KMS-11 (cell line): ENCODE results near the gene HAPSTR1.
"Not testable (repeated sequence)": the region's sequence is repeated elsewhere in the genome, so short reads cannot be mapped to it uniquely, and the experiment has no call there.

Experiments used
- H2AFZ ChIP-seq: fragments of 200-600 bp; sonication (generic); 2 replicates; pipeline ENCODE4 v1.6.1; 2016; ENCODE audit warnings: antibody characterized with exemption, mixed run types, low read depth
- H3K27ac ChIP-seq: fragments of 200-600 bp; sonication (generic); 2 replicates; pipeline ENCODE4 v1.6.1; 2016; ENCODE audit warnings: mild to moderate bottlenecking, mixed run types
- H3K27me3 ChIP-seq: fragments of 200-600 bp; sonication (generic); 2 replicates; pipeline ENCODE4 v1.6.1; 2017; ENCODE audit warnings: mild to moderate bottlenecking, low read depth, mixed run types, moderate library complexity; ENCODE audit not compliant: insufficient read depth
- H3K36me3 ChIP-seq: fragments of 200-600 bp; sonication (generic); 2 replicates; pipeline ENCODE4 v1.6.1; 2017; ENCODE audit warnings: mild to moderate bottlenecking, mixed run types; ENCODE audit not compliant: insufficient read depth
- H3K4me1 ChIP-seq: fragments of 200-600 bp; sonication (generic); 2 replicates; pipeline ENCODE4 v1.6.1; 2016; ENCODE audit warnings: mild to moderate bottlenecking, low read depth, mixed run types; ENCODE audit not compliant: poor library complexity, severe bottlenecking
- H3K4me2 ChIP-seq: fragments of 200-600 bp; sonication (generic); 2 replicates; pipeline ENCODE4 v1.7.0; 2016; ENCODE audit warnings: mild to moderate bottlenecking, mixed run types
- H3K4me3 ChIP-seq: fragments of 200-600 bp; sonication (generic); IDR thresholded peaks from 2 replicates; pipeline ENCODE4 v1.6.1; 2017; ENCODE audit warnings: low read depth, low read length, mixed read lengths; ENCODE audit not compliant: insufficient read depth
- H3K79me2 ChIP-seq: fragments of 200-600 bp; sonication (generic); 2 replicates; pipeline ENCODE4 v1.6.1; 2016; ENCODE audit warnings: low read depth, mixed run types; ENCODE audit not compliant: insufficient read depth
- H3K9ac ChIP-seq: fragments of 200-600 bp; sonication (generic); 2 replicates; pipeline ENCODE4 v1.6.1; 2016; ENCODE audit warnings: mild to moderate bottlenecking, mixed run types
- H4K20me1 ChIP-seq: fragments of 200-600 bp; sonication (generic); 2 replicates; pipeline ENCODE4 v1.6.1; 2016; ENCODE audit warnings: mild to moderate bottlenecking, mixed run types; ENCODE audit not compliant: insufficient read depth
- CTCF ChIP-seq: fragments of 200-600 bp; sonication (generic); conservative IDR thresholded peaks from 2 replicates; pipeline ENCODE4 v1.6.1; 2017; ENCODE audit warnings: low read depth, mild to moderate bottlenecking, antibody characterized with exemption, low read length, moderate library complexity, mixed read lengths

Gene HAPSTR1

GRCh38 chr16:9081843-9082242, 9.6 kb upstream of the HAPSTR1 start:
- Histone ChIP-seq H3K9ac (no peak overlapping the region), H3K27ac (no peak overlapping the region), H4K20me1 (no peaks in the 10 kb centered on the region), H3K4me2 (no peak overlapping the region), H3K4me3 (no peak overlapping the region), H3K4me1 (peaks cover 35% of the 10 kb centered on the region), H3K27me3 (no peaks in the 10 kb centered on the region), H3K79me2 (no peaks in the 10 kb centered on the region), H2AFZ (no peak overlapping the region; the same call in 1 of the 2 replicates), H3K36me3 (no peaks in the 10 kb centered on the region)
- no peak for TF ChIP-seq CTCF

GRCh38 chr16:9082422-9082821, 9.0 kb upstream of the HAPSTR1 start:
- Histone ChIP-seq H3K27me3 (no peaks in the 10 kb centered on the region), H3K36me3 (no peaks in the 10 kb centered on the region), H3K9ac (no peak overlapping the region), H3K4me3 (no peak overlapping the region), H3K27ac (no peak overlapping the region), H2AFZ (no peak overlapping the region), H3K4me2 (no peak overlapping the region), H4K20me1 (no peaks in the 10 kb centered on the region), H3K4me1 (peaks cover 29% of the 10 kb centered on the region), H3K79me2 (no peaks in the 10 kb centered on the region)
- no peak for TF ChIP-seq CTCF

- H3K27ac ChIP-seq, H3K27me3 ChIP-seq, H3K79me2 ChIP-seq, H3K4me3 ChIP-seq, H3K9ac ChIP-seq, H3K4me1 ChIP-seq, H3K4me2 ChIP-seq, H2AFZ ChIP-seq, H3K36me3 ChIP-seq, H4K20me1 ChIP-seq: not testable (repeated sequence)
Measured at GRCh38 chr16:9087733-9088132, 3.7 kb upstream of the HAPSTR1 start.

- no peak for TF ChIP-seq CTCF
- Histone ChIP-seq H3K79me2 (peaks cover 19% of the 10 kb centered on the region), H3K9ac (no peak overlapping the region), H3K4me1 (peaks cover 6% of the 10 kb centered on the region), H4K20me1 (0 out of 2 replicates have a peak, but pooled peaks cover 12% of the 10 kb centered on the region), H3K36me3 (0 out of 2 replicates have a peak, but pooled peaks cover 3% of the 10 kb centered on the region), H3K27ac (no peak overlapping the region), H3K27me3 (no peaks in the 10 kb centered on the region), H3K4me3 (no peak overlapping the region), H2AFZ (no peak overlapping the region), H3K4me2 (no peak overlapping the region)
Measured at GRCh38 chr16:9088848-9089247, 2.6 kb upstream of the HAPSTR1 start.

- peak overlapping the region; percentile 86 for H2AFZ ChIP-seq
- H3K36me3 ChIP-seq = peaks cover 3% of the 10 kb centered on the region; the same call in 1 of the 2 replicates
- H3K79me2 ChIP-seq = peaks cover 27% of the 10 kb centered on the region
- no peak overlapping the region for H3K9ac ChIP-seq
- TF ChIP-seq CTCF = no peak
- no peaks in the 10 kb centered on the region for H3K27me3 ChIP-seq
- peaks cover 14% of the 10 kb centered on the region for H3K4me1 ChIP-seq
- no peak overlapping the region for H3K4me3 ChIP-seq
- H3K4me2 ChIP-seq = no peak overlapping the region
- H3K27ac ChIP-seq = no peak overlapping the region
- peaks cover 19% of the 10 kb centered on the region; the same call in 1 of the 2 replicates for H4K20me1 ChIP-seq
Measured at GRCh38 chr16:9089660-9090059, 1.8 kb upstream of the HAPSTR1 start.
